IMR-90 (cell line): ENCODE measurements around the gene ZNF26. TPM values are rescaled to one million over a fixed set of nuclear protein-coding genes. Genes with fewer than 3 reads are reported as not detected.

Experiments
- ATAC-seq: fragments of 200-7000 bp; cut with Tn5 transposase; 2 replicates; pipeline ENCODE4 v1.9.1; 2020; ENCODE audit warnings: low read depth, mild to moderate bottlenecking, moderate library complexity
- BruUV-seq: library from RNA; stranded (reverse); fragments of 400-500 nt; replicated peaks from 2 replicates; lab custom pipeline; 2021; lab: Mats Ljungman, UMichigan
- CTCF ChIA-PET: fragments of 300-600 bp; formaldehyde crosslinking; extraction: SDS; loops from one replicate; lab custom pipeline; 2021; ENCODE audit warnings: antibody characterized with exemption; lab: Yijun Ruan, JAX
- POLR2A ChIA-PET: fragments of 300-600 bp; sonication (Branson Sonifier 250); formaldehyde crosslinking; loops from one replicate; lab custom pipeline; 2022; ENCODE audit warnings: antibody characterized with exemption; ENCODE audit not compliant: unreplicated experiment; lab: Charles Lee
- DNase-seq: peaks from one replicate; pipeline ENCODE4 v3.0.0; 2013
- H2AFZ ChIP-seq: replicated peaks from 2 replicates; pipeline ENCODE3; 2013; ENCODE audit warnings: low read length, mild to moderate bottlenecking; ENCODE audit not compliant: poor library complexity
- H2AK5ac ChIP-seq: 2 replicates; pipeline ENCODE4 v1.6.1; 2013; ENCODE audit warnings: low read depth, low read length, inconsistent platforms
- H2AK9ac ChIP-seq: replicated peaks from 2 replicates; pipeline ENCODE3; 2013; ENCODE audit warnings: mild to moderate bottlenecking, low read depth, low read length, moderate library complexity; ENCODE audit not compliant: poor library complexity
- H2BK120ac ChIP-seq: 2 replicates; pipeline ENCODE4 v1.6.1; 2013; ENCODE audit warnings: low read depth, low read length, inconsistent platforms
- H2BK15ac ChIP-seq: 3 replicates; pipeline ENCODE4 v1.6.1; 2013; ENCODE audit warnings: low read depth, low read length, inconsistent platforms
- H2BK20ac ChIP-seq: 2 replicates; pipeline ENCODE4 v1.6.1; 2013; ENCODE audit warnings: low read depth, mild to moderate bottlenecking, inconsistent platforms, low read length, moderate library complexity
- H2BK5ac ChIP-seq: 2 replicates; pipeline ENCODE4 v1.6.1; 2013; ENCODE audit warnings: mild to moderate bottlenecking, low read depth, low read length, inconsistent platforms; ENCODE audit not compliant: poor library complexity, severe bottlenecking
- H3K14ac ChIP-seq: replicated peaks from 2 replicates; pipeline ENCODE4 v1.6.1; 2013; ENCODE audit warnings: low read depth, low read length, inconsistent platforms
- H3K18ac ChIP-seq: 2 replicates; pipeline ENCODE4 v1.6.1; 2013; ENCODE audit warnings: low read depth, low read length, control low read depth
- H3K23ac ChIP-seq: 2 replicates; pipeline ENCODE4 v1.6.1; 2013; ENCODE audit warnings: low read depth, low read length, inconsistent platforms
- H3K27ac ChIP-seq: 2 replicates; pipeline ENCODE4 v1.5.1; 2013; ENCODE audit warnings: mild to moderate bottlenecking, control low read depth, low read length; ENCODE audit not compliant: insufficient read depth
- H3K27me3 ChIP-seq: 2 replicates; pipeline ENCODE4 v1.6.1; 2013; ENCODE audit warnings: low read length; ENCODE audit not compliant: control insufficient read depth, insufficient read depth
- H3K36me3 ChIP-seq: 2 replicates; pipeline ENCODE4 v1.6.1; 2013; ENCODE audit warnings: low read length, mixed read lengths; ENCODE audit not compliant: control insufficient read depth, insufficient read depth
- H3K4ac ChIP-seq: 2 replicates; pipeline ENCODE4 v1.6.1; 2013; ENCODE audit warnings: low read depth, low read length, inconsistent platforms
- H3K4me1 ChIP-seq: 2 replicates; pipeline ENCODE4 v1.6.1; 2013; ENCODE audit warnings: low read length, mixed read lengths; ENCODE audit not compliant: control insufficient read depth, insufficient read depth
- H3K4me2 ChIP-seq: 2 replicates; pipeline ENCODE4 v1.6.1; 2013; ENCODE audit warnings: low read depth, mild to moderate bottlenecking, control low read depth, low read length, moderate library complexity
- H3K4me3 ChIP-seq: 2 replicates; pipeline ENCODE4 v1.5.1; 2013; ENCODE audit warnings: low read depth, mild to moderate bottlenecking, control low read depth, low read length, moderate library complexity; ENCODE audit not compliant: insufficient read depth
- H3K56ac ChIP-seq: 2 replicates; pipeline ENCODE4 v1.6.1; 2013; ENCODE audit warnings: low read length, inconsistent platforms; ENCODE audit not compliant: insufficient read depth; ENCODE audit errors: extremely low read depth
- H3K79me1 ChIP-seq, 2 experiments: 2 replicates each; pipeline ENCODE4 v1.6.1; 2013; ENCODE audit warnings: low read length in 2 of 2, inconsistent platforms in 1 of 2, low read depth in 1 of 2
- H3K9ac ChIP-seq: 2 replicates; pipeline ENCODE4 v1.6.1; 2013; ENCODE audit warnings: low read depth, low read length, control low read depth
- H3K9me1 ChIP-seq: 2 replicates; pipeline ENCODE4 v1.6.1; 2013; ENCODE audit warnings: low read length, inconsistent platforms; ENCODE audit not compliant: insufficient read depth
- H3K9me3 ChIP-seq: 2 replicates; pipeline ENCODE4 v1.6.1; 2013; ENCODE audit warnings: low read length; ENCODE audit not compliant: control insufficient read depth, insufficient read depth
- H4K20me1 ChIP-seq: 2 replicates; pipeline ENCODE4 v1.6.1; 2013; ENCODE audit warnings: low read length, inconsistent platforms; ENCODE audit not compliant: insufficient read depth
- H4K5ac ChIP-seq: 2 replicates; pipeline ENCODE4 v1.6.1; 2013; ENCODE audit warnings: mild to moderate bottlenecking, low read depth, low read length, control low read depth
- H4K8ac ChIP-seq, 2 experiments: 2 replicates each; pipeline ENCODE4 v1.6.1; 2013; ENCODE audit warnings: low read depth in 2 of 2, low read length in 2 of 2, control low read depth in 1 of 2, inconsistent platforms in 1 of 2
- H4K91ac ChIP-seq: 2 replicates; pipeline ENCODE4 v1.6.1; 2013; ENCODE audit warnings: low read depth, low read length, inconsistent platforms; ENCODE audit not compliant: insufficient read depth
- CEBPB ChIP-seq: IDR thresholded peaks from 2 replicates; pipeline ENCODE4 v1.6.1; 2012; ENCODE audit warnings: low read depth, low read length, improper control_type of control experiment
- FOS ChIP-seq: fragments of 150-350 bp; IDR thresholded peaks from 2 replicates; pipeline ENCODE4 v1.6.1; 2016; ENCODE audit warnings: low read depth, low read length
- MAFK ChIP-seq: IDR thresholded peaks from 2 replicates; pipeline ENCODE4 v1.6.1; 2012; ENCODE audit warnings: low read depth, low read length, improper control_type of control experiment
- MAZ ChIP-seq: IDR thresholded peaks from 2 replicates; pipeline ENCODE4 v1.6.1; 2012; ENCODE audit warnings: low read depth, mild to moderate bottlenecking, low read length, improper control_type of control experiment, moderate library complexity, borderline replicate concordance
- MXI1 ChIP-seq: IDR thresholded peaks from 2 replicates; pipeline ENCODE4 v1.6.1; 2012; ENCODE audit warnings: low read depth, mild to moderate bottlenecking, low read length, moderate library complexity, borderline replicate concordance
- NFE2L2 ChIP-seq: fragments of 150-350 bp; IDR thresholded peaks from 2 replicates; pipeline ENCODE4 v1.6.1; 2016; ENCODE audit warnings: low read depth, mild to moderate bottlenecking, low read length
- SMC3 ChIP-seq: fragments of 150-350 bp; IDR thresholded peaks from 2 replicates; pipeline ENCODE4 v1.6.1; 2016; ENCODE audit warnings: low read depth, mild to moderate bottlenecking, antibody characterized with exemption, low read length, moderate library complexity
- whole genome bisulfite sequencing, 2 experiments: methylation state at CpG; one replicate each; pipeline versions ENCODE4 v1.1.5 to v1.1.7; 2013; ENCODE audit warnings: missing lambda C conversion rate in 2 of 2; ENCODE audit not compliant: insufficient read length in 1 of 2; ENCODE audit errors: extremely low coverage in 2 of 2; 5-methylcytosine and 5-hydroxymethylcytosine counted together
- dilution Hi-C: fragments of 300-500 bp; cut with HindIII; formaldehyde crosslinking; loops from one replicate; pipeline ENCODE4 v1.14.3; 2018; ENCODE audit warnings: low sequenced_read_pairs; ENCODE audit not compliant: unreplicated experiment
- in situ Hi-C: fragments of 300-500 bp; cut with MboI; formaldehyde crosslinking; loops from 3 replicates; pipeline ENCODE4 v1.14.3; 2019; ENCODE audit warnings: low sequenced_read_pairs, inconsistent platforms, mixed read lengths
- intact Hi-C: fragments of 100-400 bp; cut with micrococcal nuclease; formaldehyde crosslinking; loops from 2 replicates; pipeline ENCODE4 v1.10.0; 2022
- polyA plus RNA-seq, 3 experiments: library from polyadenylated mRNA; depleted of rRNA; stranded (reverse); fragments of >200 nt; gene quantifications; 2 replicates each; pipeline ENCODE4 v1.2.3, GENCODE V29; 2012; ENCODE audit warnings: low replicate concordance in 1 of 3
- total RNA-seq: library from RNA; depleted of rRNA; stranded (reverse); fragments of >200 nt; gene quantifications from 2 replicates; pipeline ENCODE4 v1.2.3, GENCODE V29; 2012
- TF ChIP-seq, protein P1 (sequence below): conservative IDR thresholded peaks from 2 replicates; pipeline ENCODE4 v1.5.1; 2012; ENCODE audit warnings: mild to moderate bottlenecking, low read depth, low read length, improper control_type of control experiment
- TF ChIP-seq, protein P2 (sequence below): fragments of 150-350 bp; IDR thresholded peaks from 2 replicates; pipeline ENCODE4 v1.6.1; 2016; ENCODE audit warnings: low read depth, mild to moderate bottlenecking, low read length, moderate library complexity, borderline replicate concordance
- TF ChIP-seq, protein P3 (sequence below): fragments of 150-350 bp; IDR thresholded peaks from 2 replicates; pipeline ENCODE4 v1.6.1; 2017; ENCODE audit warnings: mild to moderate bottlenecking, antibody characterized with exemption, low read length, low read depth

Gene ZNF26
- total and polyA plus RNA-seq, 2 of the 4 experiments (the other 2 are of a cell fraction), result 6.3 to 11.8 TPM

DNA sequence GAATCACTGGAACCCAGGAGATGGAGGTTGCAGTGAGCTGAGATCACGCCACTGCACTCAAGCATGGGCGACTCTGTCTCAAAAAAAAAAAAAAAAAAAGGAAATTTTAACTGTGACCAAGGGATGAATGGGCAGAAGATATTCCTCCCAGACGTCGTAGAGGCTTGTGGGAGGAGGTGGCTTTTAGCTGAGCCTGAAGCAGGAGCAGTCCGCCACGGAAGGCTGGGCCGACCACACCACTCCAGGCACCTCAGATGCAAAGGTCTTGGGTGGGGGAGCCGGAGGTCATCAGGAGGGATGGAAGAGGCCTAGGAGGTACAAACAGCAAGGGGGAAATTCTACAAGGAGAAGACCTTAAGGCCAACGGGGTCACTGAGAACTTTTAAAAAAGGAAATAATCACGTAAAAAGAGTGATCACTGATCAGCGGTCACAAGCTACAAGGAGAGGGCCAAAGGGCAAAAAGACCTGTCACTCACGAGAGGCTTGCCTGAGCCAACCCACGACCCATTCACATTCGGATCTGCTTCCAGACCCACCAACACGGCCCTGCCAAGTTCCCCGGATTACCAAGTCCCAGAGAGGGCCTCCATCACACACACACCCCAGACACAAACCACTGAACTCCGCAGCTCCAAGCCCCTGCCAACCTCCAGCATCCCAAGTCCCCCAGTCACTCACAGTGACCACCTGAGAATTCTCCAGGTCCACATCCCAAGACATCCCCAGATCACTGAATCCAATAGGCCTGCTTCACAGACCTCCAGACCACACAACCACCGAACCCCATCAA, 33.6 kb upstream of the ZNF26 start:
- no peaks in the 10 kb centered on the region for H4K20me1 ChIP-seq
- no peak overlapping the region for H3K23ac ChIP-seq
- H3K36me3 ChIP-seq, result peaks cover 28% of the 10 kb centered on the region
- H3K79me1 ChIP-seq, result peaks cover 30 to 62% of the 10 kb centered on the region in 2 experiments
- H3K56ac ChIP-seq, result no peak overlapping the region
- H2BK15ac ChIP-seq, result no peak overlapping the region
- intact Hi-C loops (no loop called here), in situ Hi-C loops (no loop called here), dilution Hi-C loops (no loop called here)
- DNase-seq, result no peak
- H3K4me2 ChIP-seq, result no peak overlapping the region
- H3K9me1 ChIP-seq, result no peaks in the 10 kb centered on the region
- H3K27ac ChIP-seq, result no peak overlapping the region
- no peak overlapping the region for H3K4me3 ChIP-seq
- H3K9me3 ChIP-seq, result peaks cover 57% of the 10 kb centered on the region
- no peak for TF ChIP-seq SMC3
- TF ChIP-seq CEBPB, result no peak
- TF ChIP-seq, protein P1, sequence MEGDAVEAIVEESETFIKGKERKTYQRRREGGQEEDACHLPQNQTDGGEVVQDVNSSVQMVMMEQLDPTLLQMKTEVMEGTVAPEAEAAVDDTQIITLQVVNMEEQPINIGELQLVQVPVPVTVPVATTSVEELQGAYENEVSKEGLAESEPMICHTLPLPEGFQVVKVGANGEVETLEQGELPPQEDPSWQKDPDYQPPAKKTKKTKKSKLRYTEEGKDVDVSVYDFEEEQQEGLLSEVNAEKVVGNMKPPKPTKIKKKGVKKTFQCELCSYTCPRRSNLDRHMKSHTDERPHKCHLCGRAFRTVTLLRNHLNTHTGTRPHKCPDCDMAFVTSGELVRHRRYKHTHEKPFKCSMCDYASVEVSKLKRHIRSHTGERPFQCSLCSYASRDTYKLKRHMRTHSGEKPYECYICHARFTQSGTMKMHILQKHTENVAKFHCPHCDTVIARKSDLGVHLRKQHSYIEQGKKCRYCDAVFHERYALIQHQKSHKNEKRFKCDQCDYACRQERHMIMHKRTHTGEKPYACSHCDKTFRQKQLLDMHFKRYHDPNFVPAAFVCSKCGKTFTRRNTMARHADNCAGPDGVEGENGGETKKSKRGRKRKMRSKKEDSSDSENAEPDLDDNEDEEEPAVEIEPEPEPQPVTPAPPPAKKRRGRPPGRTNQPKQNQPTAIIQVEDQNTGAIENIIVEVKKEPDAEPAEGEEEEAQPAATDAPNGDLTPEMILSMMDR, result no peak
- TF ChIP-seq MXI1, result no peak
- TF ChIP-seq, protein P2, sequence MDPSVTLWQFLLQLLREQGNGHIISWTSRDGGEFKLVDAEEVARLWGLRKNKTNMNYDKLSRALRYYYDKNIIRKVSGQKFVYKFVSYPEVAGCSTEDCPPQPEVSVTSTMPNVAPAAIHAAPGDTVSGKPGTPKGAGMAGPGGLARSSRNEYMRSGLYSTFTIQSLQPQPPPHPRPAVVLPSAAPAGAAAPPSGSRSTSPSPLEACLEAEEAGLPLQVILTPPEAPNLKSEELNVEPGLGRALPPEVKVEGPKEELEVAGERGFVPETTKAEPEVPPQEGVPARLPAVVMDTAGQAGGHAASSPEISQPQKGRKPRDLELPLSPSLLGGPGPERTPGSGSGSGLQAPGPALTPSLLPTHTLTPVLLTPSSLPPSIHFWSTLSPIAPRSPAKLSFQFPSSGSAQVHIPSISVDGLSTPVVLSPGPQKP, result no peak
- TF ChIP-seq NFE2L2, result no peak
- TF ChIP-seq MAFK, result no peak
- TF ChIP-seq, protein P3, sequence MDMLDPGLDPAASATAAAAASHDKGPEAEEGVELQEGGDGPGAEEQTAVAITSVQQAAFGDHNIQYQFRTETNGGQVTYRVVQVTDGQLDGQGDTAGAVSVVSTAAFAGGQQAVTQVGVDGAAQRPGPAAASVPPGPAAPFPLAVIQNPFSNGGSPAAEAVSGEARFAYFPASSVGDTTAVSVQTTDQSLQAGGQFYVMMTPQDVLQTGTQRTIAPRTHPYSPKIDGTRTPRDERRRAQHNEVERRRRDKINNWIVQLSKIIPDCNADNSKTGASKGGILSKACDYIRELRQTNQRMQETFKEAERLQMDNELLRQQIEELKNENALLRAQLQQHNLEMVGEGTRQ, result no peak
- no peak for TF ChIP-seq FOS
- no peak for TF ChIP-seq MAZ
- no peaks in the 10 kb centered on the region for H3K27me3 ChIP-seq
- ChIA-PET CTCF (no interaction called here), POLR2A (no interaction called here)
- no peak overlapping the region for H4K5ac ChIP-seq
- H3K9ac ChIP-seq, result no peak overlapping the region
- no peak overlapping the region for H2BK5ac ChIP-seq
- H4K91ac ChIP-seq, result no peak overlapping the region
- H2BK120ac ChIP-seq, result no peak overlapping the region
- WGBS, 2 experiments, result 83% methylated on average over 8 of the region's 18 CpGs; no CpG with 5 or more reads in 1 of the 2 experiments
- no peak overlapping the region for H2AK5ac ChIP-seq
- ATAC-seq, result no peak
- H4K8ac ChIP-seq, result no peak overlapping the region
- H3K14ac ChIP-seq, result no peak overlapping the region
- no peak overlapping the region for H2BK20ac ChIP-seq
- no peak overlapping the region for H2AK9ac ChIP-seq
- BruUV-seq, result no TSS peak
- peaks cover 6% of the 10 kb centered on the region for H3K4me1 ChIP-seq
- no peak overlapping the region for H3K18ac ChIP-seq
- H2AFZ ChIP-seq, result no peak overlapping the region
- H3K4ac ChIP-seq, result no peak overlapping the region
